Breast epithelium (tissue), 3 donors: Measurements from ENCODE around the gene SLC17A2.

Experiments
- CTCF ChIP-seq, 3 donors: fragments of 450-650 bp; IDR thresholded peaks; one replicate each; pipeline ENCODE4 v1.5.1; 2016 to 2017; ENCODE audit warnings: antibody characterized with exemption in 3 of 3, mild to moderate bottlenecking in 3 of 3, moderate library complexity in 3 of 3
- POLR2A ChIP-seq: fragments of 450-650 bp; IDR thresholded peaks from one replicate; pipeline ENCODE4 v1.6.1; 2016; ENCODE audit warnings: antibody characterized with exemption, mild to moderate bottlenecking, moderate library complexity

- TF ChIP-seq POLR2A (no peak), CTCF (IDR thresholded peaks at IDR 0.05) (no peak)
Observed at GRCh38 chr6:25918083-25918683, 12.3 kb downstream of the SLC17A2 start.
